HCT116 (cell line): ENCODE results near the gene IQCK. TPM values are rescaled to one million over a fixed set of nuclear protein-coding genes. Genes with fewer than 3 reads are reported as not detected.

Experiments used
- ATAC-seq: fragments of 200-7000 bp; cut with Tn5 transposase; 2 replicates; pipeline ENCODE4 v1.9.1; 2020; ENCODE audit warnings: mild to moderate bottlenecking, moderate library complexity
- BruUV-seq: library from RNA; stranded (reverse); fragments of 400-500 nt; replicated peaks from 2 replicates; lab custom pipeline; 2021; lab: Mats Ljungman, UMichigan
- CTCF ChIA-PET: fragments of 300-600 bp; sonication (Branson Sonifier 250); formaldehyde crosslinking; loops from one replicate; lab custom pipeline; 2021; ENCODE audit warnings: antibody characterized with exemption; lab: Charles Lee
- POLR2A ChIA-PET: fragments of 300-600, 350-600 bp; sonication (Branson Sonifier 250); formaldehyde crosslinking; loops from one replicate; lab custom pipeline; 2021; ENCODE audit warnings: antibody characterized with exemption; lab: Charles Lee
- RAD21 ChIA-PET, 2 experiments: fragments of 300-600 bp; sonication (Branson Sonifier 250); formaldehyde crosslinking; loops; one replicate each; lab custom pipeline; 2023; ENCODE audit warnings: low total read pairs in 2 of 2; ENCODE audit not compliant: uncharacterized antibody in 2 of 2, unreplicated experiment in 2 of 2, low non-redundant PET in 1 of 2; lab: Charles Lee
- DNase-seq: peaks from one replicate; pipeline ENCODE4 v3.0.0-alpha.2; 2010; ENCODE audit warnings: low read depth, low spot score
- H2AFZ ChIP-seq: fragments of 200-600 bp; shearing (Covaris generic), sonication (generic); 2 replicates; pipeline ENCODE4 v1.6.1; 2017; ENCODE audit warnings: low read depth, mixed run types, mixed read lengths, antibody characterized with exemption, low read length; ENCODE audit not compliant: poor library complexity, severe bottlenecking
- H3K27ac ChIP-seq: 2 replicates; pipeline ENCODE4 v1.5.1; 2012; ENCODE audit warnings: low read depth, low read length
- H3K27me3 ChIP-seq: fragments of 200-600 bp; sonication (generic); 2 replicates; pipeline ENCODE4 v1.6.1; 2016; ENCODE audit warnings: mixed run types, low read length, mixed read lengths; ENCODE audit not compliant: insufficient read depth
- H3K36me3 ChIP-seq, 2 experiments: fragments of 200-500 bp in 1 of 2; fragments of 200-600 bp in 1 of 2; sonication (Bioruptor generic) in 1 of 2; sonication (generic) in 1 of 2; 2 replicates each; pipeline versions ENCODE4 v1.5.1 to v1.6.1; 2014 to 2016; ENCODE audit warnings: low read length in 2 of 2, inconsistent platforms in 1 of 2, mixed read lengths in 1 of 2, mixed run types in 1 of 2; ENCODE audit not compliant: insufficient read depth in 2 of 2, control insufficient read depth in 1 of 2
- H3K4me1 ChIP-seq, 2 experiments: fragments of 200-600 bp in 1 of 2; sonication (generic) in 1 of 2; 2 replicates each; pipeline versions ENCODE4 v1.5.1 to v1.6.1; 2012 to 2017; ENCODE audit warnings: low read length in 2 of 2, inconsistent platforms in 1 of 2, mild to moderate bottlenecking in 1 of 2, mixed read lengths in 1 of 2, mixed run types in 1 of 2, moderate library complexity in 1 of 2; ENCODE audit not compliant: insufficient read depth in 2 of 2, control insufficient read depth in 1 of 2
- H3K4me2 ChIP-seq: fragments of 200-600 bp; sonication (generic); 2 replicates; pipeline ENCODE4 v1.6.1; 2017; ENCODE audit warnings: mixed run types, low read length, mixed read lengths
- H3K4me3 ChIP-seq, 2 experiments: fragments of 200-600 bp in 1 of 2; sonication (generic) in 1 of 2; replicated peaks in 1 of 2; 2 replicates each; pipeline ENCODE4 v1.5.1; 2011 to 2016; ENCODE audit warnings: low read length in 2 of 2, control low read depth in 1 of 2, low read depth in 1 of 2, mild to moderate bottlenecking in 1 of 2, mixed read lengths in 1 of 2, mixed run types in 1 of 2
- H3K79me2 ChIP-seq: fragments of 200-600 bp; sonication (generic); 2 replicates; pipeline ENCODE4 v1.6.1; 2017; ENCODE audit warnings: mild to moderate bottlenecking, mixed run types, low read length, moderate library complexity, mixed read lengths; ENCODE audit not compliant: insufficient read depth
- H3K9ac ChIP-seq: fragments of 200-600 bp; sonication (generic); 2 replicates; pipeline ENCODE4 v1.6.1; 2016; ENCODE audit warnings: low read length, mixed read lengths
- H3K9me2 ChIP-seq: fragments of 200-600 bp; sonication (generic), shearing (Covaris generic); 2 replicates; pipeline ENCODE4 v1.6.1; 2017; ENCODE audit warnings: mixed run types, mild to moderate bottlenecking, moderate library complexity; ENCODE audit not compliant: insufficient read depth
- H3K9me3 ChIP-seq, 2 experiments: fragments of 200-500 bp in 1 of 2; fragments of 200-600 bp in 1 of 2; sonication (Bioruptor generic) in 1 of 2; sonication (generic) in 1 of 2; 2 replicates each; pipeline ENCODE4 v1.6.1; 2014 to 2017; ENCODE audit warnings: low read length in 2 of 2, mixed read lengths in 2 of 2, inconsistent platforms in 1 of 2, low read depth in 1 of 2, mild to moderate bottlenecking in 1 of 2, mixed run types in 1 of 2, moderate library complexity in 1 of 2; ENCODE audit not compliant: control insufficient read depth in 1 of 2, insufficient read depth in 1 of 2
- H4K20me1 ChIP-seq: fragments of 200-600 bp; sonication (generic), shearing (Covaris generic); 2 replicates; pipeline ENCODE4 v1.6.1; 2017; ENCODE audit warnings: mixed run types, mild to moderate bottlenecking, moderate library complexity; ENCODE audit not compliant: insufficient read depth
- CBX3 ChIP-seq: IDR thresholded peaks from 2 replicates; pipeline ENCODE4 v1.6.1; 2012; ENCODE audit warnings: low read depth
- EGR1 ChIP-seq: IDR thresholded peaks from 2 replicates; pipeline ENCODE4 v1.6.1; 2012; ENCODE audit warnings: low read depth
- EZH2phosphoT487 ChIP-seq: fragments of 200-600 bp; IDR thresholded peaks from 2 replicates; pipeline ENCODE4 v1.6.1; 2018; ENCODE audit warnings: antibody characterized with exemption, borderline replicate concordance
- FOSL1 ChIP-seq: IDR thresholded peaks from 2 replicates; pipeline ENCODE4 v1.6.1; 2012; ENCODE audit warnings: low read depth
- POLR2A ChIP-seq: IDR thresholded peaks from 2 replicates; pipeline ENCODE4 v1.7.0; 2011; ENCODE audit warnings: borderline replicate concordance; ENCODE audit not compliant: insufficient read depth, insufficient read length; ENCODE audit errors: extremely low read depth
- POLR2AphosphoS5 ChIP-seq: IDR thresholded peaks from 2 replicates; pipeline ENCODE4 v1.6.1; 2011; ENCODE audit warnings: mild to moderate bottlenecking, low read depth, low read length, moderate library complexity
- RAD21 ChIP-seq: IDR thresholded peaks from 2 replicates; pipeline ENCODE4 v1.6.1; 2012; ENCODE audit warnings: low read depth, mild to moderate bottlenecking
- SIN3A ChIP-seq: IDR thresholded peaks from 2 replicates; pipeline ENCODE4 v1.6.1; 2012; ENCODE audit warnings: low read depth
- TCF7L2 ChIP-seq: IDR thresholded peaks from 2 replicates; pipeline ENCODE4 v1.7.0; 2011; ENCODE audit warnings: borderline replicate concordance, inconsistent platforms; ENCODE audit not compliant: insufficient read depth, insufficient read length; ENCODE audit errors: extremely low read depth
- ZNF274 ChIP-seq: fragments of 200-500 bp; sonication (Bioruptor generic); IDR thresholded peaks from 2 replicates; pipeline ENCODE4 v1.6.1; 2014; ENCODE audit warnings: mild to moderate bottlenecking, low read depth, low read length, inconsistent platforms
- intact Hi-C: fragments of 100-400 bp; cut with micrococcal nuclease; formaldehyde crosslinking; loops from 2 replicates; pipeline ENCODE4 v1.10.0; 2022
- total RNA-seq: library from RNA; stranded (reverse); gene quantifications from one replicate; pipeline ENCODE4 v1.2.1, GENCODE V29; 2021; ENCODE audit not compliant: unreplicated experiment
- TF ChIP-seq, protein P1 (sequence below), 3 experiments: fragments of 200-600 bp in 1 of 3; sonication (generic) in 1 of 3; IDR thresholded peaks in 2 of 3; conservative IDR thresholded peaks in 1 of 3; 2 replicates each; pipeline ENCODE4 v1.5.1; 2012 to 2017; ENCODE audit warnings: low read depth in 2 of 3, low read length in 2 of 3, antibody characterized with exemption in 1 of 3, borderline replicate concordance in 1 of 3, control low read depth in 1 of 3, mild to moderate bottlenecking in 1 of 3, mixed read lengths in 1 of 3, mixed run types in 1 of 3, moderate library complexity in 1 of 3; ENCODE audit not compliant: insufficient read depth in 1 of 3

IQCK gene
- total RNA-seq, 1 experiment from 2014 or later: 11.8 TPM

DNA sequence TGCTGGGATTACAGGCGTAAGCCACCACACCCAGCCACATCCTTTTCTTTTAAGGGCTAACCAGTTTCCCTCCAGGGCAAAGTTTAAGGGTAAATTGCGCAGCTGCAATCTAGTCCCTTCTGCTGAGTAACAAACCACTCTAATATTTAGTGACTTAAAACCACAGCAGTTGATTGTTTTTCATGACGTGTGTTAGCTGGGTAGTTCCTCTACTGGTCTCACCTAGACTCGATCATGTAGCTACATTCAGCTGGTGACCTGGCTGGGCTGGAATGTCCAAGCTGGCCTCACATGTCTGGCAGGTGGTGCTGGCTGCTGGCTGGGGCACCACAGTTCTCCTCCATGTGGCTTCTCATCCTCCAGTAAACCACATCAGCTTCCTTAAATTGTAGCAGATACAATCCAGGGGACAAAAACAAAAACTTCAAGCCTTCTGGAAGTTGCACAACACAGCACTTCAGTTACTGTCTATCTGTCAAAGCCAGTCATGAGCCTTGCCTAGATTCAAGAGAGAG, 91.1 kb downstream of the IQCK start:
- Histone ChIP-seq H4K20me1 (no peaks in the 10 kb centered on the region), H3K4me3 (no peak overlapping the region), H3K27me3 (no peaks in the 10 kb centered on the region), H3K9me2 (no peaks in the 10 kb centered on the region), H3K79me2 (no peaks in the 10 kb centered on the region), H2AFZ (no peak overlapping the region), H3K4me1 (peaks cover 8 to 16% of the 10 kb centered on the region in 2 experiments; a peak in 3 of 4 replicates), H3K36me3 (no peaks in the 10 kb centered on the region), H3K27ac (no peak overlapping the region), H3K9me3 (peaks cover 0 to 8% of the 10 kb centered on the region in 2 experiments; a peak in 2 of 4 replicates)
- BruUV-seq: no TSS peak
- POLR2A ChIA-PET: no interaction called here
- RAD21 ChIA-PET: no interaction called here
- CTCF ChIA-PET: no interaction called here
- ATAC-seq (no peak), DNase-seq (no peak)
- intact Hi-C loops: no loop called here
- TF ChIP-seq TCF7L2: no peak
- TF ChIP-seq, protein P1, sequence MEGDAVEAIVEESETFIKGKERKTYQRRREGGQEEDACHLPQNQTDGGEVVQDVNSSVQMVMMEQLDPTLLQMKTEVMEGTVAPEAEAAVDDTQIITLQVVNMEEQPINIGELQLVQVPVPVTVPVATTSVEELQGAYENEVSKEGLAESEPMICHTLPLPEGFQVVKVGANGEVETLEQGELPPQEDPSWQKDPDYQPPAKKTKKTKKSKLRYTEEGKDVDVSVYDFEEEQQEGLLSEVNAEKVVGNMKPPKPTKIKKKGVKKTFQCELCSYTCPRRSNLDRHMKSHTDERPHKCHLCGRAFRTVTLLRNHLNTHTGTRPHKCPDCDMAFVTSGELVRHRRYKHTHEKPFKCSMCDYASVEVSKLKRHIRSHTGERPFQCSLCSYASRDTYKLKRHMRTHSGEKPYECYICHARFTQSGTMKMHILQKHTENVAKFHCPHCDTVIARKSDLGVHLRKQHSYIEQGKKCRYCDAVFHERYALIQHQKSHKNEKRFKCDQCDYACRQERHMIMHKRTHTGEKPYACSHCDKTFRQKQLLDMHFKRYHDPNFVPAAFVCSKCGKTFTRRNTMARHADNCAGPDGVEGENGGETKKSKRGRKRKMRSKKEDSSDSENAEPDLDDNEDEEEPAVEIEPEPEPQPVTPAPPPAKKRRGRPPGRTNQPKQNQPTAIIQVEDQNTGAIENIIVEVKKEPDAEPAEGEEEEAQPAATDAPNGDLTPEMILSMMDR (IDR thresholded peaks at IDR 0.05 in 2 of 3, conservative IDR thresholded peaks at IDR 0.05 in 1 of 3; ENCODE audit: borderline replicate concordance in 1 of 3, insufficient read depth in 1 of 3, low read depth in 2 of 3, low read length in 2 of 3): no peak
- TF ChIP-seq, all 23 proteins: peak for 0
- no peak overlapping the region for H3K4me2 ChIP-seq
- H3K9ac ChIP-seq: no peak overlapping the region

DNA sequence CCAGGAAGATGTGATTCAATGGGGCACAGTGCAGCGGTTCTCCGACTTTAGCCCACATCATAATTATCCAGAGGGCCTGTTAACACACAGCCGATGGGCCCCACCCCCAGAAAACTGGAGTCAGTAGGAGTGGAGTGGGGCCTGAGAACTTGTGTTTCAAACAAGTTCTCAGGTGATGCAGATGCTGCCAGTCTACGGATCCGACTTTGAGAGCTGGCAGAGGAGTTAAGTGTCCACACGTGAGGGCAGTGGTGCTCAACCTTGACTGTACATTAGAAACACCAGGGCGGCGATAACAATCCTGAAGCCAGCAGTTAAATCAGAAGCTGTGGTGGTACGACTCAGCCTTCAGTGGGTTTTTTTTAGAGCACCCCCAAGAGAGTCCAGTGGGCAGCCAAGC, 91.6 kb downstream of the IQCK start:
- RAD21 ChIA-PET: interaction anchor here in 1 of 2 experiments (0.6 kb wide), 1 partner anchor 74 kb away, joined by 5 read pairs; no protein-coding TSS in a partner anchor
- CTCF ChIA-PET: no interaction called here
- DNase-seq: no peak
- Histone ChIP-seq H3K4me1 (peaks cover 8 to 16% of the 10 kb centered on the region in 2 experiments; a peak in 3 of 4 replicates), H4K20me1 (no peaks in the 10 kb centered on the region), H3K79me2 (no peaks in the 10 kb centered on the region), H2AFZ (no peak overlapping the region), H3K9me2 (no peaks in the 10 kb centered on the region), H3K4me2 (no peak overlapping the region), H3K9ac (no peak overlapping the region), H3K27me3 (no peaks in the 10 kb centered on the region), H3K27ac (no peak overlapping the region), H3K9me3 (peaks cover 0 to 8% of the 10 kb centered on the region in 2 experiments; a peak in 2 of 4 replicates), H3K36me3 (no peaks in the 10 kb centered on the region), H3K4me3 (no peak overlapping the region)
- intact Hi-C loops: no loop called here
- no peak for TF ChIP-seq FOSL1
- no peak for TF ChIP-seq CBX3
- TF ChIP-seq, protein P1 (IDR thresholded peaks at IDR 0.05 in 2 of 3, conservative IDR thresholded peaks at IDR 0.05 in 1 of 3; ENCODE audit: borderline replicate concordance in 1 of 3, insufficient read depth in 1 of 3, low read depth in 2 of 3, low read length in 2 of 3): no peak
- no peak for TF ChIP-seq EZH2phosphoT487
- TF ChIP-seq POLR2AphosphoS5: no peak
- TF ChIP-seq POLR2A: no peak
- TF ChIP-seq EGR1: no peak
- no peak for TF ChIP-seq SIN3A
- TF ChIP-seq ZNF274: no peak
- TF ChIP-seq RAD21: no peak
- ATAC-seq: no peak
- BruUV-seq: no TSS peak
- POLR2A ChIA-PET: no interaction called here
